Measurements from ENCODE around the gene C19orf81. TPM values are rescaled to one million over a fixed set of nuclear protein-coding genes. Genes with fewer than 3 reads are reported as not detected.

The C19orf81 gene
- polyA plus RNA-seq, 1 donor (not counting 4 experiments of a cell fraction or from before 2014, with no cell fraction given) = not detected

- Histone ChIP-seq H3K36me3 (ENCODE audit: control insufficient read depth in 2 of 2, extremely low read depth in 1 of 2, insufficient read depth in 2 of 2, low read length in 2 of 2) (no peaks in the 10 kb centered on the region), H3K79me2 (ENCODE audit: control insufficient read depth, insufficient read depth, low read length) (no peaks in the 10 kb centered on the region), H3K27ac (ENCODE audit: control insufficient read depth, insufficient read depth, low read length) (no peak overlapping the region), H3K4me2 (ENCODE audit: control insufficient read depth, extremely low read depth, insufficient read depth, low read depth, low read length) (no peak overlapping the region), H3K4me3 (ENCODE audit: control insufficient read depth in 2 of 3, extremely low read depth in 1 of 3, insufficient read depth in 2 of 3, low read depth in 1 of 3, low read length in 3 of 3) (no peak overlapping the region), H3K9ac (ENCODE audit: control insufficient read depth, extremely low read depth, insufficient read depth, low read length) (no peak overlapping the region), H4K20me1 (ENCODE audit: control insufficient read depth, extremely low read depth, insufficient read depth, low read length) (no peaks in the 10 kb centered on the region), H3K27me3 (ENCODE audit: control insufficient read depth, extremely low read depth, insufficient read depth, low read length) (peaks cover 30% of the 10 kb centered on the region), H3K9me1 (ENCODE audit: control insufficient read depth, extremely low read depth, insufficient read depth, low read length) (no peaks in the 10 kb centered on the region), H3K4me1 (ENCODE audit: control insufficient read depth, extremely low read depth, insufficient read depth, low read length) (no peaks in the 10 kb centered on the region), H2AFZ (ENCODE audit: control insufficient read depth, low read length) (no peak overlapping the region), H3K9me3 (ENCODE audit: control insufficient read depth, low read depth, low read length) (no peaks in the 10 kb centered on the region)
- dilution Hi-C loops (cut with MboI; ENCODE audit: extremely low pct_ligation_motif_present, low sequenced_read_pairs) = no loop called here
- DNase-seq (ENCODE audit: low read depth, low spot score) (no peak), FAIRE-seq (no peak)
- TF ChIP-seq EZH2 (IDR thresholded peaks at IDR 0.05; ENCODE audit: low read length) = no peak
- TF ChIP-seq, protein P1, sequence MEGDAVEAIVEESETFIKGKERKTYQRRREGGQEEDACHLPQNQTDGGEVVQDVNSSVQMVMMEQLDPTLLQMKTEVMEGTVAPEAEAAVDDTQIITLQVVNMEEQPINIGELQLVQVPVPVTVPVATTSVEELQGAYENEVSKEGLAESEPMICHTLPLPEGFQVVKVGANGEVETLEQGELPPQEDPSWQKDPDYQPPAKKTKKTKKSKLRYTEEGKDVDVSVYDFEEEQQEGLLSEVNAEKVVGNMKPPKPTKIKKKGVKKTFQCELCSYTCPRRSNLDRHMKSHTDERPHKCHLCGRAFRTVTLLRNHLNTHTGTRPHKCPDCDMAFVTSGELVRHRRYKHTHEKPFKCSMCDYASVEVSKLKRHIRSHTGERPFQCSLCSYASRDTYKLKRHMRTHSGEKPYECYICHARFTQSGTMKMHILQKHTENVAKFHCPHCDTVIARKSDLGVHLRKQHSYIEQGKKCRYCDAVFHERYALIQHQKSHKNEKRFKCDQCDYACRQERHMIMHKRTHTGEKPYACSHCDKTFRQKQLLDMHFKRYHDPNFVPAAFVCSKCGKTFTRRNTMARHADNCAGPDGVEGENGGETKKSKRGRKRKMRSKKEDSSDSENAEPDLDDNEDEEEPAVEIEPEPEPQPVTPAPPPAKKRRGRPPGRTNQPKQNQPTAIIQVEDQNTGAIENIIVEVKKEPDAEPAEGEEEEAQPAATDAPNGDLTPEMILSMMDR (optimal IDR thresholded peaks at IDR 0.05 in 1 of 3, IDR thresholded peaks at IDR 0.05 in 1 of 3, conservative IDR thresholded peaks at IDR 0.05 in 1 of 3; ENCODE audit: extremely low read depth in 1 of 3, insufficient read depth in 2 of 3, low read length in 3 of 3) = no peak
Measured at GRCh38 chr19:50694815-50695145, 45.5 kb downstream of the C19orf81 start.

GRCh38 chr19:50695251-50696093, 46.2 kb downstream of the C19orf81 start:
- TF ChIP-seq EZH2 (IDR thresholded peaks at IDR 0.05; ENCODE audit: low read length) = no peak
- TF ChIP-seq, protein P1 (optimal IDR thresholded peaks at IDR 0.05 in 1 of 3, IDR thresholded peaks at IDR 0.05 in 1 of 3, conservative IDR thresholded peaks at IDR 0.05 in 1 of 3; ENCODE audit: extremely low read depth in 1 of 3, insufficient read depth in 2 of 3, low read length in 3 of 3) = no peak
- Histone ChIP-seq H3K27ac (ENCODE audit: control insufficient read depth, insufficient read depth, low read length) (no peak overlapping the region), H3K79me2 (ENCODE audit: control insufficient read depth, insufficient read depth, low read length) (no peaks in the 10 kb centered on the region), H2AFZ (ENCODE audit: control insufficient read depth, low read length) (no peak overlapping the region), H3K9me1 (ENCODE audit: control insufficient read depth, extremely low read depth, insufficient read depth, low read length) (no peaks in the 10 kb centered on the region), H3K9me3 (ENCODE audit: control insufficient read depth, low read depth, low read length) (no peaks in the 10 kb centered on the region), H3K4me1 (ENCODE audit: control insufficient read depth, extremely low read depth, insufficient read depth, low read length) (no peaks in the 10 kb centered on the region), H3K27me3 (ENCODE audit: control insufficient read depth, extremely low read depth, insufficient read depth, low read length) (peaks cover 30% of the 10 kb centered on the region), H3K9ac (ENCODE audit: control insufficient read depth, extremely low read depth, insufficient read depth, low read length) (no peak overlapping the region), H3K4me3 (ENCODE audit: control insufficient read depth in 2 of 3, extremely low read depth in 1 of 3, insufficient read depth in 2 of 3, low read depth in 1 of 3, low read length in 3 of 3) (no peak overlapping the region), H3K4me2 (ENCODE audit: control insufficient read depth, extremely low read depth, insufficient read depth, low read depth, low read length) (no peak overlapping the region), H3K36me3 (ENCODE audit: control insufficient read depth in 2 of 2, extremely low read depth in 1 of 2, insufficient read depth in 2 of 2, low read length in 2 of 2) (no peaks in the 10 kb centered on the region), H4K20me1 (ENCODE audit: control insufficient read depth, extremely low read depth, insufficient read depth, low read length) (no peaks in the 10 kb centered on the region)
- FAIRE-seq (no peak), DNase-seq (ENCODE audit: low read depth, low spot score) (no peak)
- dilution Hi-C loops (cut with MboI; ENCODE audit: extremely low pct_ligation_motif_present, low sequenced_read_pairs) = no loop called here
